ENCODE measurements around the gene APLF.
A peak's percentile ranks its signal among the peaks of the same experiment; 100 is the strongest.

GRCh38 chr2:68594674-68595492 is 127.5 kb downstream of the APLF start:
- TF ChIP-seq JUN (IDR thresholded peaks at IDR 0.05; ENCODE audit: borderline replicate concordance, insufficient read depth, insufficient read length, low read depth), result no peak
- peak; percentile 75 to 77 for TF ChIP-seq CTCF (IDR thresholded peaks at IDR 0.05; ENCODE audit: extremely low read depth in 1 of 2, insufficient read depth in 1 of 2, low read depth in 1 of 2, low read length in 2 of 2)
- TF ChIP-seq POLR2A (IDR thresholded peaks at IDR 0.05; ENCODE audit: low read depth, low read length), result no peak
- TF ChIP-seq POLR2AphosphoS5 (IDR thresholded peaks at IDR 0.05; ENCODE audit: insufficient read depth, low read depth, low read length), result no peak
- TF ChIP-seq FOS (IDR thresholded peaks at IDR 0.05; ENCODE audit: borderline replicate concordance, insufficient read depth, low read length), result no peak
- TF ChIP-seq EZH2 (IDR thresholded peaks at IDR 0.05; ENCODE audit: borderline replicate concordance, low read depth, low read length, severe bottlenecking), result no peak
- no peak for TF ChIP-seq MAX (IDR thresholded peaks at IDR 0.05; ENCODE audit: insufficient read depth, insufficient read length)
- TF ChIP-seq GATA2 (IDR thresholded peaks at IDR 0.05; ENCODE audit: insufficient read depth, insufficient read length, low read depth, low read length), result peak; percentile 44
